Retina (tissue), 1 donor: Measurements from ENCODE around the gene ERF.

Experiments
- DNase-seq: peaks from one replicate; pipeline ENCODE4 v3.0.0-alpha.2; 2016

The ERF gene

GRCh38 chr19:42206871-42207755 lies 47.8 kb downstream of the ERF start:
- no peak for DNase-seq

DNA sequence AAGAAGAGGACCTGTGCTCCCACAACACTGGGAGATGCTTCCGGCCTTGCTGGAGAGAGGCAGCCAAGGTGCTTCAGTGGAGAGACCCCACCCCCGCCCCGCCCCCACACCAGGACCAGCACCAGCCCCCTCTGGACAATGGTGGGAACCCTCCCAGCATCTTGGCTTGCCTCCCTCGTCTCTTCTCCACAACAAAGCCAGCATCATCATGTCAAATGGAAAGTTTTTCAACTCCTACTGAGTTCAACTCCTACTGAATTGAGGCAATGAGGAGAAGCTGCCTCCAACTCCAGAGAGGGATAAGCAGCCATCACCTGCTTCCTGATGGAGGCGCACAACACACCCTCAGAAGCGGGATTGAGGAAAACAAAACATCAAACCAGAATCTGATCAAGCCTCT lies 50.3 kb downstream of the ERF start:
- no peak for DNase-seq

DNA sequence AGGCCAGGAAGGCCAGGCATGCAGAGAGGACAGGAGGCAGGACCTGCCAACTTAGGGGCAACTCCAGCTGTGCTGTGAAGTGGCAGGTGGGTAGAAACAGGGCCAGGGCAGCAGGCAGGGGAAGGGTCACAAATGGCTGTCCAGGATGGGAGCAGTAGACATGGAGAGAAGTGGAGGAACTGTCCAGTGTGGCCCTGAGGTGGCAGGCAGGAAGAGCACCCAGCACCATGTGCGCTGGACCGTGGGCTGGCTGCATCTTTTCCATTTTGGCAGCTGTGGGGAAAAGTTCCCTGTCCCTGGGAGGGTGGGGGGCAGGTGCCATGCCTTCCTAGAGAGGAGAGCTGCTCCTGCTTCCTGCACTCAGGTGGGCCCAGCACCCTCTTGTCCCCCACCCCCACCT lies 51.2 kb downstream of the ERF start:
- DNase-seq = no peak

DNA sequence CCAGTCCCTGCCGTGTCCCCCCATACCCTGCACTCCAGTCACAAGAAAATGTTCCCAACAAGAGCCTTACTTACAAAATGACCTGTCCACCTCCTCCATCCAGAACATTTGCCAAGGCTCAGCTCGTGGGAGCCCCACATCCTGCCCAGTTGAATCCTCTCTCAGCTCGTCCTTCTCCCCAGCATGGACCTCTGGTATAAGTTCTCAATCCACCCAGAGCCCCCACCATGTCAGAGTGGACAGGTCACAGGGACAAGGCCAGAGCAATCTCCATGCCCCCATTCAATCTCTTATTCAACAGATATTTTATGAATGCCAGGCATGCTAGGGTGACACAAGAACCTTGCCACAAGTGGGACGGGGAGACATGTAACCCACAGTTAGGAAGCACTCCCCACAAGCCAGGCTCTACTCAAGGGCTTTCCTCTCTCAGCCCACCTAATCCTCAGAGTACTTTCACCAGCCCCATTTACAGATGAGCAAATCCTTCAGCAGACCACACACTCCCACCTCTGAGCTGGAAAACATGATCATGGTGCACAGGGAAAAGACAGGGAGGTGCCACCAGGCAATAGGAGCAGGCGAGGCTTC lies 52.5 kb downstream of the ERF start:
- no peak for DNase-seq

DNA sequence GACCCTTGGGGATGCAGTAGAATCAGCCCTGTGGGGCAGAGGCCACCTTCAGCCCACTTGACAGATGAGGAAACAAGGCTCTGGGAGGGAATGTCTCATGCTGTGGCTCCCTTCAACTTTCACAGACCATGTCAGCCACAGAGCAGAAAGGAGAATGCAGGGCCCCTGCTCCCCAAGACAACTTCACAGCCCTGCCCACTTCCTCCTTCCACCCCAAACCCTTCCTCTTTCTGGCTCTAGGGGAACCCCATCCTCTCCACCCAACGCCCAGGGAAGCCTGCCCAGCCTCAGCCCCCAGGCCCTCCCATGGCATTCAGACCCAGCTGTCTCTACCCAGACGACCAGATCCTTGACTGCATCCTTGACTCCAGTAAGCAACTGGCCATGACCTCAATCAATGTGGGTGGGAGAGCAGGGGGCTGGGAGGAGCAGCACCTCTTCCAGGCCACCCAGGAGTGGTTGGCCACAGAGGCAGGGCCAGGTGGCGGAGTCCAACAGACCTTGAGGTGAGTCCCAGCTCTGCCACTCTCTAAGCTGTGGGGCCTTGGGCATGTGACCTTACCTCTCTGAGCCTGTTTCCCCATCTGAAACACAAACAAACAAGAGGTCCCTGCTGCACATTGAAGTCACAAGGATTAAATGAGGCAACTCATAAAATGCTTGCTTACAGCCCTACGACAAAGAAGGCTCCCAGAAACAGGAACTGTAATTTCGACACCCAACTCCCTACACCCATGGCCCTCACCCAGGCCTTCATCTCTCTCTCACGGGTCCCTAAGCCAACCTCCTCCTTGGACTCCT lies 53.2 kb downstream of the ERF start:
- no peak for DNase-seq

GRCh38 chr19:42200116-42200715 lies 54.7 kb downstream of the ERF start:
- no peak for DNase-seq

GRCh38 chr19:42199440-42200115 lies 55.4 kb downstream of the ERF start:
- DNase-seq = no peak

- DNase-seq = no peak
These were observed 56.1 kb downstream of the ERF start for GRCh38 chr19:42198676-42199439.
